Immature natural killer cell (primary cell): Measurements from ENCODE around the gene ARL2. TPM values are rescaled to one million over a fixed set of nuclear protein-coding genes. Genes with fewer than 3 reads are reported as not detected.
"Not testable (repeated sequence)": the region's sequence is repeated elsewhere in the genome, so short reads cannot be mapped to it uniquely, and the experiment has no call there.

Experiments used
- DNase-seq, 3 donors: peaks; one replicate each; pipeline ENCODE4 v3.0.0; 2022; ENCODE audit warnings: mixed read lengths in 1 of 3
- H3K27ac Mint-ChIP-seq, 6 donors: one replicate each; pipeline ENCODE4 v1.8.0; 2020; ENCODE audit warnings: mixed read lengths in 6 of 6, mild to moderate bottlenecking in 5 of 6, inconsistent platforms in 4 of 6, moderate library complexity in 3 of 6
- H3K27me3 Mint-ChIP-seq, 3 donors: one replicate each; pipeline ENCODE4 v1.8.0; 2020 to 2021; ENCODE audit warnings: low read depth in 3 of 3, mild to moderate bottlenecking in 3 of 3, mixed read lengths in 3 of 3, moderate library complexity in 3 of 3, inconsistent platforms in 1 of 3
- H3K36me3 Mint-ChIP-seq, 3 donors: one replicate each; pipeline ENCODE4 v1.8.0; 2020; ENCODE audit warnings: mixed read lengths in 3 of 3, inconsistent platforms in 2 of 3, mild to moderate bottlenecking in 2 of 3
- H3K4me1 Mint-ChIP-seq, 2 donors: one replicate each; pipeline ENCODE4 v1.8.0; 2020; ENCODE audit warnings: inconsistent platforms in 2 of 2, mild to moderate bottlenecking in 2 of 2, mixed read lengths in 2 of 2, moderate library complexity in 1 of 2
- H3K4me3 Mint-ChIP-seq, 5 donors: one replicate each; pipeline ENCODE4 v1.8.0; 2020; ENCODE audit warnings: mild to moderate bottlenecking in 5 of 5, mixed read lengths in 5 of 5, inconsistent platforms in 3 of 5, moderate library complexity in 3 of 5
- H3K9me3 Mint-ChIP-seq, 6 donors: one replicate each; pipeline ENCODE4 v1.8.0; 2020; ENCODE audit warnings: mild to moderate bottlenecking in 6 of 6, mixed read lengths in 6 of 6, inconsistent platforms in 4 of 6, moderate library complexity in 3 of 6
- polyA plus RNA-seq, 3 donors: library from polyadenylated mRNA; unstranded; fragments of 300-500 nt; fragmentation: Illumina TruSeq; gene quantifications; one replicate each; pipeline ENCODE4 v1.2.3, GENCODE V29; 2021

Gene ARL2
- 100 to 1,000 TPM in 1 of 3 donors, 10 to 100 TPM in 2; 79.1 to 101 (median 80.1) TPM for polyA plus RNA-seq

DNA sequence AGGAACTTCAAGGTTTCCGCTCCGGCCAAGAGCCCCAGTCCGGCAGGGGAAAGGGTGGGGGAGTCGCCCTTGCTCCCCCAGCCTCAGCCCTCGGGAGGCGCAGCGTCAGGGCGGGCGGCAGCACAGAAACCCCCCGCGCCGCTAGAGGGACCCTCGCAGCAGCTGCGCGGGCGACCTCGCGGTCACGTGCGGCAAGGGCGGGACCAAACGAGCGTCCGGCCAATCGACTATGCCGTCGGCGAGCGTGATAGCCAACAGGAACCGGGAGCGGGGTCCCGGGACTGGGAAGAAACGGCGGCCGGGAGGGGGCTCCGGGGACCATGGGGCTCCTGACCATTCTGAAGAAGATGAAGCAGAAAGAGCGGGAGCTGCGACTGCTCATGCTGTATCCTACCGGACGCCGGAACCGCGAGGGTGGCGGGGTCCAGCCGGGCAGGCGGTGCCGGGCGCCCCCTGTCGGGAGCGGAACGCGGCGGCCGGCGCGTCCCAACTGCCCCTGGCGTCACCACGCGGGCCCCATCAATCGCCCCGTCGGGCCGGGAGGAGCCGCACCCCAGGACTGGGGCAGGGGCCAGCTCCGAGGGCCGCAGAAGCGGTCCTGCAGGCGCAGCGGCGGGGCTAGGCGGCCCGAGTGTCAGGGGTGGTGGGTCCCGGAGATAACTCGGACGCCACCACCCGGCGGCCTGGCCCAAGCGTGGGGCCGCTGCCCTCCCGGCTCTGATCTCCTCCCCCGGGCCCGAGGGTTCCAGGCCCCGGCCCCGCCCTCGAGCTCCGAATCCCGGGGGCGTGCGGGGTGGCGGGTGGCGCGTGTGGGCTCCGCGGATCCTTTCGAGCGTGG, at the start of gene ARL2:
ARL2 (plus strand) TSS at position 273 of the 838 bp plus-strand sequence; CDS start at position 321, 48 bp downstream.
- Mint-ChIP-seq H3K27ac (peak within 1 kb of the TSS; percentile 92 to 99 (median 96)), H3K36me3 (peaks cover 0 to 6% (median 5%) of the 10 kb centered on the region in 3 donors), H3K27me3 (peaks cover 1 to 5% (median 4%) of the 10 kb centered on the region in 3 donors), H3K4me3 (peak within 1 kb of the TSS; percentile 91 to 96 (median 94)), H3K9me3 (no peaks in the 10 kb centered on the region), H3K4me1 (peaks cover 25 to 26% of the 10 kb centered on the region in 2 donors)
- peak; percentile 88 to 90 (median 88) for DNase-seq

DNA sequence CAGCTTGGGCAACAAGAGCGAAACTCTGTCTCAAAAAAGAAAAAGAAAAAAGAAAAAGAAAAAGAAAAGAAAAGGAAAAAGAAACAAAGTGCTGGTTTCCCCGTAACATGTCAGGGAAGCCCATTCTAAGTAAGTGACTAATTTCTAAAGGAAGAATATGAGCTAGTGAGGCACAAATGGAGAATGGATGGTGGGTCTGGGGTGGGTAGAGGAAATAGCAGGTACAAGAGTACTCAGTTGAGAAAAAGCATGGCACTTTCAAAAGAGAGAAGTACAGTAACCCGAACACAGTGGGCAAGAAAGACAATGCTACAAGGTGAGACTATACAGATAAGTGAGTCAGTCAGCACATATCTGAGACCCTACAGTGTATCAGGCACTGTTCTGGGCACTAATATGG, 46.6 kb upstream of the ARL2 start:
- no peaks in the 10 kb centered on the region for H3K36me3 Mint-ChIP-seq
- no peak overlapping the region for H3K4me3 Mint-ChIP-seq
- H3K27me3 Mint-ChIP-seq: peaks cover 0 to 12% (median 11%) of the 10 kb centered on the region in 3 donors
- H3K27ac Mint-ChIP-seq: no peak overlapping the region
- peaks cover 5 to 7% of the 10 kb centered on the region in 2 donors for H3K4me1 Mint-ChIP-seq
- no peaks in the 10 kb centered on the region for H3K9me3 Mint-ChIP-seq
- no peak for DNase-seq

DNA sequence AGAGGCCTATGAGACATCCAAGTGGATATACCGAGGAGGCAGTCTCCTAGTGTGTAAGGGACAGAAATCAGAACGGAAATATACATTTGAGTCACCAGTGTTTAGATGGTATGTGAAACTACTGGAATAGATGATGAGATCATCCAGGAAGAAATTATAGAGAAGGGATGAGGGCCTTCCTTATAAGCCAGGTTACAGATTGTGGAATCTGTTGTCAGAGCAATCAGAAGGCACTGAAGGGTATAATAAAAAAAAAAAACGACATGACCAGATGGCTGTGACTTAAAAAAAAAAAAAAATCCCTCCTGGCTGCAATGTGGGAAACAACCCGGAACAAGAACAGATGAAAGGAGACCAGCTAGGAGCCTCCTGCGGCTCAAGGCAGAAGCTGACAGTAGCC, 44.8 kb upstream of the ARL2 start:
- Mint-ChIP-seq H3K27ac (no peak overlapping the region), H3K4me3 (peak overlapping the region in 1 of 5 donors; percentile 43), H3K27me3 (peaks cover 0 to 12% (median 12%) of the 10 kb centered on the region in 3 donors), H3K36me3 (no peaks in the 10 kb centered on the region), H3K9me3 (no peaks in the 10 kb centered on the region), H3K4me1 (peaks cover 6 to 7% of the 10 kb centered on the region in 2 donors)
- no peak for DNase-seq

DNA sequence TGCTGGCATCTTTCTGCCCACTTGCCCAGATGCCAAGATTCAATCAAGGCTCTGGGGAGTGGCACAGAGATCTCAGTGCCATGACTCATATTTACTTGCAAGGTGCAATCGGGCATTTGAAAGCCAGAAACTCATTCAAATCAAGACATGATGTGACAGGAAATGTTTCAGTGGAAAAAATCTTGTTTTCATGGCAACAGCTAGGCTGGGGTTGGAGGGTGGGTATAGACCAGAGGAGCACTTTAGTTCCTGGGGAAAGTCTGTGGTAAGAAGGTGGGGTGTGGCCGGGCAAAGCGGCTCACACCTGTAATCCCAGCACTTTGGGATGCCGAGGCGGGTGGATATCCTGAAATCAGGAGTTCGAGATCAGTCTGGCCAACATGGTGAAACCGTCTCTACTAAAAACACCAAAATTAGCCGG, 43.2 kb upstream of the ARL2 start:
- H3K4me1 Mint-ChIP-seq: peaks cover 13 to 20% of the 10 kb centered on the region in 2 donors
- no peaks in the 10 kb centered on the region for H3K9me3 Mint-ChIP-seq
- H3K27ac Mint-ChIP-seq: no peak overlapping the region
- H3K36me3 Mint-ChIP-seq: no peaks in the 10 kb centered on the region
- H3K27me3 Mint-ChIP-seq: peaks cover 0 to 18% (median 8%) of the 10 kb centered on the region in 3 donors
- no peak for DNase-seq
- peak overlapping the region; percentile 10 to 60 (median 41) for H3K4me3 Mint-ChIP-seq

DNA sequence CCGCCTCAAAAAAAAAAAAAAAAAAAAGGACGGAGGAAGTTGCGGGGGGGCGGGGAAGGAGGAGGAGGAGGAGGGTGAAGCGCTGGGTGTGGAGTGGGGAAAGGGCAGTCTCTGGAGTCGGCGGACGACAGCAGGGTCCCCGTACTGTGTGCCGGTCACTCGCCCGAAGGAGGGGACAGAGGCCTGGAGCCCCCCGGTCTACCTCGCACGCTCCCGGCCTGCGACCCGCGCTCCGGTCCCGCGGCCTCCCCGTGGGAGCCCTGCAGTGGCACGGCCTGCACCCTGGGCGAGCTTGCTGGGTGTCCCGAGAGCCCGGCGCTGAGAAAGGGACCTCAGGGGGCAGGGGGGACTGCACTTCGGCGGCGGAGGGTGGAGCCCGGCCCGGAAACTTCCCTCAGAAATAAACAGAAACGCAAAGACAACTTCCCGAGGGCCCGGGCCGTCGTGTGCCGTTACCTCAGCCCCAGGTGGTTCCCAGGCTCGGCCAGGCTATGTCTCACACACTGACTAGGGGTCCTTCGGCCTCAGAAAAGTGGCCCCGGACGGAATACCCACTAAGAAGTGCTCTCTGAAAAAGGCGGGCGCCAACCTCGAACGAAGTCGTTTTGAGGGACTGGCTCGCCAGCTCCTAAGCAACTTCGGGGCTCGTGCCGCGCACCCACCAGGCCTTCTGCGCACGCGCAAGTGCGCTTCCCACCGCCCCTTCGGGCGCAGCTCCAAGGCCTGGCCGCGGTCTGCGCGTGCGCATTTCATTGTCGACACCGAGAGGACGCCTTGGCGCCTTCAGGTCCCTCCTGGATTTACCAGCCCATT, 42.3 kb upstream of the ARL2 start, which contains the start of gene MAJIN:
MAJIN (minus strand) TSS at position 688 of the 813 bp plus-strand sequence. CDS start 12,703 bp downstream, outside the sequence.
- Mint-ChIP-seq H3K4me3 (peak within 1 kb of the TSS; percentile 43 to 73 (median 65)), H3K36me3 (no peaks in the 10 kb centered on the region), H3K4me1 (peaks cover 13 to 20% of the 10 kb centered on the region in 2 donors), H3K27me3 (peaks cover 0 to 18% (median 8%) of the 10 kb centered on the region in 3 donors), H3K27ac (no peak within 1 kb of the TSS), H3K9me3 (no peaks in the 10 kb centered on the region)
- DNase-seq: peak; percentile 70 to 81 (median 78)

DNA sequence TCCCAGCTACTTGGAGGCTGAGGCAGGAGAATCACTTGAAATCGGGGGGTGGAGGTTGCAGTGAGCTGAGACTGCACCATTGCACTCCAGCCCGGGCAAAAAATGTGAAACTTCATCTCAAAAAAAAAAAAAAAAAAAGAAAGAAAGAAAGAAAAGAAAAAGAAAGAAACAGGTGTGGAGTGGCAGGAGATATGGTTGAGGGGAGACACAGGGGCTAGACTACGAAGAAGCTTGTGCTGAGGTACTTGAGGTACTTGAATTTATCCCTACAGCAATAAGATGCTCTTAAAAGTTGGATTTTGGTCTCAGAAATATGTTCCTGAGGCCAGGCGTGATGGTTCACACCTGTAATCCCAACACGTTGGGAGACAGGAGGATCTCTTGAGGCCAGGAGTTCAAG, 39.8 kb upstream of the ARL2 start:
- peaks cover 0 to 19% (median 8%) of the 10 kb centered on the region in 3 donors for H3K27me3 Mint-ChIP-seq
- H3K4me1 Mint-ChIP-seq: peaks cover 13 to 20% of the 10 kb centered on the region in 2 donors
- H3K4me3 Mint-ChIP-seq: no peak overlapping the region
- no peak for DNase-seq
- H3K36me3 Mint-ChIP-seq: no peaks in the 10 kb centered on the region
- no peaks in the 10 kb centered on the region for H3K9me3 Mint-ChIP-seq
- no peak overlapping the region for H3K27ac Mint-ChIP-seq

DNA sequence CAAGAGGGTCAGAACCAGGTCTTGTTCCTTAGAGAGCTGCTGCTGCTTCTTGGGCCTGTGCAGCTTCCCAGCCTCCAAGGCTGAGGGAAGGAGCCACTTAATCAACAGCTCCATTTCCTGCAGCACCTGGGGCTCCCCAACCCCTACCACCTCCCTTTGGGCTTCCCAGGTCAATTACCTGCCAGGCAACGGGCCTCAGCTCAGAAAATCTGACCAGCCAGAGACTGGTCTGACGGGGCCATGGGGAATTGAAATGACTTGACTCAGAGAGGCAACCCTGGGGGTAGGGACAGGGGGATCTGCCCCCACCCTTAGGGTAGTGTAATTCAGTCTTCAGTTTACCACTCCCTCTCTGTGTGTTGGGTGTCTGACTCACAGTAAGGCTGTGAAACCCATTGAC, 37.3 kb upstream of the ARL2 start:
- Mint-ChIP-seq H3K9me3 (no peaks in the 10 kb centered on the region), H3K27me3 (peaks cover 0 to 13% (median 0%) of the 10 kb centered on the region in 3 donors), H3K36me3 (no peaks in the 10 kb centered on the region), H3K4me1 (peaks cover 9 to 16% of the 10 kb centered on the region in 2 donors), H3K27ac (no peak overlapping the region), H3K4me3 (no peak overlapping the region)
- no peak for DNase-seq

DNA sequence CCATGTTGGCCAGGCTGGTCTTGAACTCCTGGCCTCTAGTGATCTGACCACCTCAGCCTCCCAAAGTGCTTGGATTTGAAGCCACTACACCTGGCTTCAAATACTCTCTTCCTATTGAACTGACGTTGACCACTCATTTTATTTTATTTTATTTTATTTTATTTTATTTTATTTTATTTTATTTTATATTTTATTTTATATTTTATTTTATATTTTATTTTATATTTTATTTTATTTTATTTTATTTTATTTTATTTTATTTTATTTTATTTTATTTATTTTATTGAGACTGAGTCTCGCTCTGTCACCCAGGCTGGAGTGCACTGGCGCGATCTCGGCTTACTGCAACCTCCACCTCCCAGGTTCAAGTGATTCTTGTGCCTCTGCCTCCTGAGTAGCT, 30.6 kb upstream of the ARL2 start:
- H3K36me3 Mint-ChIP-seq, DNase-seq, H3K9me3 Mint-ChIP-seq, H3K4me3 Mint-ChIP-seq, H3K27ac Mint-ChIP-seq, H3K4me1 Mint-ChIP-seq, H3K27me3 Mint-ChIP-seq: not testable (repeated sequence)

DNA sequence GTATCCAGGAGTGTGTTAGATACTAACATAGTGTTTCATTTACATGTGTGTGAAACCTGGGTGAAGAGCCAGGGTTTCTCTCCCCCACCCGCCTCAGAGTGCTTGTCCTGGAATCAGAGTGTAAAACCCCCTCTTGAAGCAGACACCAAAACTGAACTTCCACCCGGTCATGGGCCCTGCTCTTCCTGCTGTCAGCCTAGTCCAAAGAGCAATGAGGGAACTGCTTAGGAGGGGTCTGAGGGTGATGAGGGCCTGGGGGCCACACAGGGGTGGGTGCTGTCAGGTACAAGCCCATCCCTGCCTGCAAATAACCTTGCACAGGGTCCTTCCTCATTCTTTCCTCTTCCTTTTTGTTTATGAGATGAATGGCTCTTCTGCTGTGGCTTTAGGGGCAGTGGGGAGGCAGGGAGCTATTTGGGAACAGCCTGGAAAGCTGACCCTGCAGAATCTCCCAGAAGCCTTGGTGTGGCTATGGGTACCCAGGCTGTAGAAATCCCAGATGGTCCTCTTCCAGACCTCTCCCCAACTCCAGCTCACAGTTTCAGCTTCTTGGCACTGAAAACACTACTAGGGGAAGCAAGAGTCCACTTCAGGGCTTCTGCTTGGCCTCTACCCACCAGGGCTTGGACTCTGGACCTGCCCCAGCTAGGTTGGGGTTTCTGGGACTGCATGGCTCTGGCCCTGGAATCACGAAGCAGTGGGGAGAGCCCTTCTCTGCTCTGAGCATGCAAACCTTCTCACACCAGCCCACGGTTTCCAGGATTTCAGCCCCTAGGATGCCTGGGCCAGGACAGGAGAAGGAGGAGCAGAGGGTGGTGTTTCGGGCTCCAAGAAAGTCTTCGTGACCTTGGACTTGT, 25.7 kb upstream of the ARL2 start:
- Mint-ChIP-seq H3K4me3 (no peak overlapping the region), H3K36me3 (no peaks in the 10 kb centered on the region), H3K27ac (no peak overlapping the region), H3K27me3 (peaks cover 0 to 11% (median 5%) of the 10 kb centered on the region in 3 donors), H3K4me1 (peaks cover 8 to 15% of the 10 kb centered on the region in 2 donors), H3K9me3 (no peaks in the 10 kb centered on the region)
- no peak for DNase-seq

DNA sequence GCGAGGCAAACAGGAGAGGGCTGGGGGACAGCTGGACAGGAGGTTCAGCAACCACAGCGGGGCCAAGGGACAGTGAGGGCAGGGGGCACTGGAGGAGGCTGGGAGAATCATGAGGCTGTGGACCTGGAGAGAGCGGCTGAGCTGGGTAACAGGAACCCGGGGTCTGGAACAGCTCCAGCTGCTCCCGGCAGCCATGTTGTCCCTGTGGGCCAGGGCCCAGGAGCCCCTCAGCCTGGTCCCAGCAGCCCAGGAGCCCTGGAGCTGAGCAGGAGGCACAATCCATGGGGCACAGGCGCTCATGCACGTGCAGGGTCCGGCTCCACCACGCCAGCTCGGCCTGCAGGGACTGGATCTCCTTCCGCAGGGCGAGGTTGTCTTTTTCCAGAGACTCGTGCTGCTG, 24.5 kb upstream of the ARL2 start:
- no peaks in the 10 kb centered on the region for H3K9me3 Mint-ChIP-seq
- H3K27me3 Mint-ChIP-seq: peaks cover 0 to 6% (median 4%) of the 10 kb centered on the region in 3 donors
- DNase-seq: no peak
- H3K4me1 Mint-ChIP-seq: peaks cover 8 to 15% of the 10 kb centered on the region in 2 donors
- H3K27ac Mint-ChIP-seq: no peak overlapping the region
- no peak overlapping the region for H3K4me3 Mint-ChIP-seq
- H3K36me3 Mint-ChIP-seq: no peaks in the 10 kb centered on the region

DNA sequence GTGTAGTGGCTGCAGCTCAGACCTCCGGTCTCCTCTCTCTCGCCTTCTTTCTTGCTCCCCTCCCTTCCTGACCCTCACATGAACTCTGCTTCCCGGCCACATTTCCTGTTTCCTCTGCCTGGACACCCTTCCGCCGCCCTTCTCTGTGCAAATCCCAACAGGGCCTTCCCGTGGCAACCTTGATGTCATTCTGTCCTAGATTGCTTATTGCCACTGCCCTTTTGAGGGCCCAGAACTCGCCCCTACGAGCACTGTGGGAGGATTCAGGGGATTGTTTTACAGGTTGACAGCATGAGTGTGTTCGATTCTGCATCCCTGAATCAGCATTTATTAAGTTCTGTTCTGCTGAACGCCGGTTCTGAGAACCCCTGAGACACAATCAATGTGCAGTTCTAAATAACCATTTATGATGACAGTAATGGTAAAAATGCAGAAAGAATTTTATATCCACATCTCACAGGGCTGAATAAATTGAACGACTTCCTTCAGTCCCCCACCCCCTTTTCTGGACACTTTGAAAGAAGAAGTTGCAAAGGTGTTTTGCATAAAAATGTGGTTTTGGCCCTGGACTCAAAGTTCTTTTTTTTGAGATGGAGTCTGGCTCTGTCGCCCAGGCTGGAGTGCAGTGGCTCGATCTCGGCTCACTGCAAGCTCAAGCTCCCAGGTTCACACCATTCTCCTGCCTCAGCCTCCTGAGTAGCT, 23.6 kb upstream of the ARL2 start:
- H3K36me3 Mint-ChIP-seq: no peaks in the 10 kb centered on the region
- DNase-seq: no peak
- peak overlapping the region in 3 of 6 donors; percentile 3 to 69 (median 39) for H3K27ac Mint-ChIP-seq
- peaks cover 0 to 5% (median 2%) of the 10 kb centered on the region in 3 donors for H3K27me3 Mint-ChIP-seq
- H3K4me1 Mint-ChIP-seq: peaks cover 8 to 15% of the 10 kb centered on the region in 2 donors
- H3K9me3 Mint-ChIP-seq: no peaks in the 10 kb centered on the region
- H3K4me3 Mint-ChIP-seq: peak overlapping the region in 2 of 5 donors; percentile 44 to 58

DNA sequence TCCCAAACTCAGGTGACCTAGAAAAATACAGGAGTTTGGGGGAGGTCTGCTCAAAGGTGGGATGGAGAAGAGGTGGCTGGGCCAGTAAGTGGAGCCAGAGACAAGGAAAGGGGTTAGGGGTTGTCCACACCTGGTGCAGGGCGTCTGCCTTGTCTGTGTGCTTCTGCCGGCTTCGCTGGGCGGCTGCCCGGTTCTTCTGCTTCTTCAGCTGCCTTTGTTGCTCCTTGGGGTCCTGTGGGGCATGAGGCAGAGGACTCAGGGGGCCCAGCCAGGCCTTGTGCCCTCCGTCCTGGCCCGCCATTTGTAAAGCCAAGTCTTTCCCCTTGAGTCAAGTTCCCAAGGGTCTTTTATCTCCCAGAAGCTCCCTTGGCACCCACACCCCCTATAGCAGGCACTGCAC, 19.6 kb upstream of the ARL2 start:
- no peaks in the 10 kb centered on the region for H3K36me3 Mint-ChIP-seq
- peaks cover 2 to 11% (median 2%) of the 10 kb centered on the region in 3 donors for H3K27me3 Mint-ChIP-seq
- H3K4me3 Mint-ChIP-seq: no peak overlapping the region
- no peak overlapping the region for H3K27ac Mint-ChIP-seq
- no peak for DNase-seq
- H3K9me3 Mint-ChIP-seq: no peaks in the 10 kb centered on the region
- peaks cover 8 to 11% of the 10 kb centered on the region in 2 donors for H3K4me1 Mint-ChIP-seq
